ENCODE measurements around the gene FAXDC2. TPM values are rescaled to one million over a fixed set of nuclear protein-coding genes. Genes with fewer than 3 reads are reported as not detected.

The FAXDC2 gene, protein sequence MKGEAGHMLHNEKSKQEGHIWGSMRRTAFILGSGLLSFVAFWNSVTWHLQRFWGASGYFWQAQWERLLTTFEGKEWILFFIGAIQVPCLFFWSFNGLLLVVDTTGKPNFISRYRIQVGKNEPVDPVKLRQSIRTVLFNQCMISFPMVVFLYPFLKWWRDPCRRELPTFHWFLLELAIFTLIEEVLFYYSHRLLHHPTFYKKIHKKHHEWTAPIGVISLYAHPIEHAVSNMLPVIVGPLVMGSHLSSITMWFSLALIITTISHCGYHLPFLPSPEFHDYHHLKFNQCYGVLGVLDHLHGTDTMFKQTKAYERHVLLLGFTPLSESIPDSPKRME
- 0.32 TPM in 1 of 2 replicates, not detected in the other for total RNA-seq (2014; rRNA removed; shearing (Covaris generic))

DNA sequence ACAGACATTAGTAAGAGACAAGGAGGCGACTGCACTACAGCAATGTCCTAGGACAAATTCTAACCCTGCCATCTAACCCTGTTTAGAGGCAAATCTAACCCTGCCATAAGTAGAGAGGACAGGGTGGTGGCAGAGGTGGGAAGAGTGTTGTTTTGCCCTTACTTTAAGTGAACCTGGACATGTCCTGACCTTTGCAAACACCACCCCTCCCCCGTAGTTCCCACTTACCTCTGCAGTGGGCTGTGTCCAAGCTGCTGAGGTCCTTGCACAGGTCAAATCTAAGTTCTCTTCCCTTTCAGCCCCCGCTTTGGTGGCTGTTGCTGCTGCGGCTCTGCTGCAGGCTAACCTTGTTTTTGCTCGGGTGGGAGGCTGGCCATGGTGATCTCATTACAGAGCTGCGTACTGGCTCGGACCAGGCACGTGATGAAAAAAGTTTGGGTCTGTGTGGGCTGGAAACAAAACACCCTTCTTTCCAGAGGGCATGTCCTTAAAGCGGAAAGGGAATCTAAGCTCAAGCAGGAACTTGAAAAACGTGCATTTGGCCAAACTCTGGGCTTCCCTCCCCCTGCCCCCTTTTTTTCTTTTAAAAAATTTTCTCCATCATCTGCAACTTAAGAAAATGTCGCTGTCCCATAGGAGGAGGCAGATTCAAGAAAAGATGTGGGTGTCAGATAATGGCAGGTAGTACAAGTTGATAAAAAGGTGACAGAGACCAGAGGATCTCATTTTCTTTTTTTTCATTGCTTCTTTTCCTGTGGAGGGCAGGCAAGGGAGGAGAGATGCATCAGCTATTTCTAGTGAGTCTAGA, at the start of gene FAXDC2:
TSS of gene FAXDC2 (minus strand) at position 349 of the 808 bp plus-strand sequence. CDS start 12,425 bp downstream, outside the sequence.
- DNase-seq (ENCODE audit: low read depth in 1 of 2, low spot score in 2 of 2): peak in 1 of 2 experiments; percentile 24
- no peak within 1 kb of the TSS for H3K4me3 ChIP-seq
- H3K36me3 ChIP-seq: no peaks in the 10 kb centered on the region
- no peaks in the 10 kb centered on the region for H3K27me3 ChIP-seq (replicated peaks)
- no peaks in the 10 kb centered on the region for H3K9me3 ChIP-seq (replicated peaks)
- H3K4me1 ChIP-seq (replicated peaks): peaks cover 9% of the 10 kb centered on the region
- H3K27ac ChIP-seq: no peak within 1 kb of the TSS

DNA sequence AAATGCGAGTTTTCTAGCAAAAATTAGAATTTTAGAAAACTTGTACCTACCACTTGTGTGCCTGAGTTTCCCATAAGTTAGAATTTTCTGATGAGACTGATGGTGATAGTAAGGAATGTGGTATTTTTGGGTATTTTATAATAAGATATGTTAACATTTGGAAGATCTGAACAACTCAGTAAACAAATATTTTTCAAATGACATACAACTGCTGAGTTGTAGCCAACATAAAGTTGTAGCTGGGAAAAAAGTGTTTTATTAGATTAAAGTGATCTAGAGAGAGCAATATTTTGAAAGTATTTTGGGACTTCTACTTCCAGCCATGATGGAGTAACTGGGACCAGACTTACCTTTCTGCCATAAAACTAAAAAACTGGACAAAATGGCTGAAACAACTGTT, 49.7 kb upstream of the FAXDC2 start:
- Histone ChIP-seq H3K36me3 (peaks cover 98% of the 10 kb centered on the region), H3K4me3 (no peak overlapping the region), H3K9me3 (replicated peaks) (no peaks in the 10 kb centered on the region), H3K27me3 (replicated peaks) (no peaks in the 10 kb centered on the region), H3K4me1 (replicated peaks) (no peaks in the 10 kb centered on the region; the same call in 1 of the 2 replicates), H3K27ac (no peak overlapping the region)
- no peak for DNase-seq (ENCODE audit: low read depth in 1 of 2, low spot score in 2 of 2)

DNA sequence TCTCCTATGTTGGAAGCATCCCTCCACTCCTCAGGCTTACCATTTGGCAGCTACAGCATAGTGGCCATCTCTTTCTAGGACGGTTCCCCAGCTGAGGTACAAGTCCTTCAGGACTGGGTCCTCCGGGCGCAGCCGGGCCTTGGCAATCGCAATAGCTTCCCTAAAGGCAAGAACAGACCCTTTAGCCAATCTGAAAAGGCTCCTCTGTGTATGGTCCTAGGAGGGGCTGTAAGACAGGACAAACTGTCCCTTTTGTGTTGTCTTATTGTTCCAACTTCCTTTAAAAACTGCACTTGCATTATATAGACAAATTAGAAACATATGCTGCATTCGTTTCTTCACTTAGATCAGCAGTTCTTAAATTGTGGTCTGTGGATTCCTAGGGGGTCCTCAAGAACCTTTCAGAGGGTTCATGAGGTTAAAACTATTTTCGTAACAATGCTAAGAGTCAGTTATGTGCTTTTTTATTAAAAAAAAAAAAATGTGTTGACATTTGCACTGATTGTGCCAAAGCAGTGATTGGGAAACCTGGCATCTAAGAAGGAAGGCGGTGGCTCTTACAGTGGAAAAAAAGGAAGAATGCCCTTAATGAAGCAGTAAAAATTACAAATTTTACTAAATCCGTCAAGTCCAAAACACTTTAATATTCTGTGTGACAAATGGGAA, 48.9 kb upstream of the FAXDC2 start:
- DNase-seq (ENCODE audit: low read depth in 1 of 2, low spot score in 2 of 2): no peak
- H3K4me3 ChIP-seq: no peak overlapping the region
- peaks cover 93% of the 10 kb centered on the region for H3K36me3 ChIP-seq
- no peaks in the 10 kb centered on the region; the same call in 1 of the 2 replicates for H3K4me1 ChIP-seq (replicated peaks)
- H3K27me3 ChIP-seq (replicated peaks): no peaks in the 10 kb centered on the region
- no peak overlapping the region for H3K27ac ChIP-seq
- no peaks in the 10 kb centered on the region for H3K9me3 ChIP-seq (replicated peaks)

DNA sequence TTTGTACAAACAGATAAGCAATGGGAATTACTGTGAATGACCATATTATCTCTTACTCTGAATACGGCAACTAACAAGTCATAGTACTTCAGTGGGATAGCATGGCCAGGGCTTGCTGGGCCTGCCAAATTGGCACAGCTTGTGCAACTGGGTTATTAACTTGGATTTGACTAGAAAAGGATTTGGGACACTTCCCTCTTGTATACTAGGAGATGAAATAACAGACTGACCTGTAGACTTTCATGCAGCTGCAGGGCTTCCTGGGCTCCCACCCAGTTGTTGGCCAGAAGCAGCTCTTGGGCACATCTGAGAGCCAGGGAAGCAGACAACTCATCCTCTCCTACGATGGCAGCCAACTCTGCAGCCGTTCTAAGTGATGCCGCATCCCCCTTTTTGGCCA, 47.8 kb upstream of the FAXDC2 start:
- no peak overlapping the region for H3K4me3 ChIP-seq
- no peaks in the 10 kb centered on the region for H3K9me3 ChIP-seq (replicated peaks)
- DNase-seq (ENCODE audit: low read depth in 1 of 2, low spot score in 2 of 2): no peak
- no peaks in the 10 kb centered on the region for H3K27me3 ChIP-seq (replicated peaks)
- H3K4me1 ChIP-seq (replicated peaks): no peaks in the 10 kb centered on the region; the same call in 1 of the 2 replicates
- peaks cover 94% of the 10 kb centered on the region for H3K36me3 ChIP-seq
- no peak overlapping the region for H3K27ac ChIP-seq

DNA sequence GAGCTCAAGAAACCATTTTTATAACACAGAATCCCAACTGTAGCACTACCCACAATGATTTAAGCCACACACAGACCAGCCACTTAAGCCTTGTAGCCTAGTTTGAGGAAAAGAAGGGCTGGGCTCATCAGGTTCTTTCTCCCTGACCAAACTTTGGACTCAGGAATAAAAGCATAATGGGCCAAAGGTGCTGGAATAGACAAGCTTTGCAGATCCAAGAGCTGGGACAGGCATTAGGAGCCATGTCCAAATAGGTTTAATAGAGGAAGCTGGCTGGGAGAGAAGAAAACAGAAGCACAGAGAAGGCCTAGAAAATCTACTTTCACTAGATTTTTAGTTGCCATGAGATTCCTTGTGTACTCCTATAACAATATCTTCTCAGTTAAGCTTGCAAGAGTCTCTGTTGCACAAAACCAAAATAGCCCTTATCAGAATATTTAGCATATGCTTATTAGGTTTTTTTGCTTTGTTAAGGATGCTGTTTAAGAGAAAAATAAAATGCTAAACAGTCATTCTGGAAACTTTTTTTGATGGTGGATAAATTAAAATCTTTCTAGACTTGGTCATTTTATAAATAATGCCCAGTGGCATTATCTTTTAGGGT, 46.3 kb upstream of the FAXDC2 start:
- Histone ChIP-seq H3K36me3 (peaks cover 91% of the 10 kb centered on the region), H3K4me1 (replicated peaks) (no peaks in the 10 kb centered on the region; the same call in 1 of the 2 replicates), H3K4me3 (no peak overlapping the region), H3K27ac (no peak overlapping the region), H3K9me3 (replicated peaks) (no peaks in the 10 kb centered on the region), H3K27me3 (replicated peaks) (no peaks in the 10 kb centered on the region)
- no peak for DNase-seq (ENCODE audit: low read depth in 1 of 2, low spot score in 2 of 2)

DNA sequence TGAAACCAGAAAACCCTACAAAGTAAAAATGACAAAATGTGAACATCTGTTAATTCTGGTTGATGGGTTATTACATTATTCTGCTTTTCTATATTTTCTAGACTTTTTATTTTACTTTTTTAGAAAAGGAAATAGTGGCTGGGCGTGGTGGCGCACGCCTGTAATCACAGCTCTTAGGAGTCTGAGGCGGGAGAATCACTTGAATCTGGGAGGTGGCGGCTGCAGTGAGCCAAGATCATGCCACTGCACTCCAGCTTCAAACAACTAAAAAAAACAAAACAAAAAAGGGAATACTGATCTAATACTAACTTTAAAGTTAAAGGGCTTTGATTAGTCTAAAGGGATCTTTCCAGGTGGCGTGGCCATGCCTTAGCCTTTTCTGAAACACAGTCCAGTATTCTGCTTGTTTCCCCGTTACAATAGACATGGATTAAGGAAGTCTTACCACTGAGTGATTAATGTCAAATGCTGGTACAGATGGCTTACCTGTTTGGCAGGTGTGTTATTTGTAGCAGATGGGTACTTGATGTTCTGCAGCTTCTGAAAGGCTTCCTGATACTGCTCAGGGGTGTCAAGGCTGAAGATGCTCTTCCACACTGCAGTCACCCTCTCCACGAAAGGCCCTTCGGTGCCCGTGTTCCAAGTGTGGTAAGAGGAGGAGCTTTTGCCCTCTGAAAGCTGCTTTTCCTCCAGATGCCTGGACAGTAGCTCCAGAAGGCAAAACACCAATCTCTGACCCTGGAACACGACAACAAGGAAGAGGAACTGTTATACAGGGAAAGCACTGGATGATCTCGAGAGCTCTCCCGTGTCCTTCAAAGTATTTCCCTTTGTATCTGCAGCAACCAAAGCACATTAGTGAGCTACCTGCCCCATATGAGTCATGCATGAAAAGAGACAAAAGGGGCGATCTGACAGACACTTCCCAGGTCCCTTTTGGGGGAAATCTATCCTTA, 45.5 kb upstream of the FAXDC2 start:
- Histone ChIP-seq H3K9me3 (replicated peaks) (no peaks in the 10 kb centered on the region), H3K27me3 (replicated peaks) (no peaks in the 10 kb centered on the region), H3K27ac (no peak overlapping the region), H3K36me3 (peaks cover 90% of the 10 kb centered on the region), H3K4me3 (no peak overlapping the region), H3K4me1 (replicated peaks) (no peaks in the 10 kb centered on the region; the same call in 1 of the 2 replicates)
- peak in 1 of 2 experiments; percentile 32 for DNase-seq (ENCODE audit: low read depth in 1 of 2, low spot score in 2 of 2)

DNA sequence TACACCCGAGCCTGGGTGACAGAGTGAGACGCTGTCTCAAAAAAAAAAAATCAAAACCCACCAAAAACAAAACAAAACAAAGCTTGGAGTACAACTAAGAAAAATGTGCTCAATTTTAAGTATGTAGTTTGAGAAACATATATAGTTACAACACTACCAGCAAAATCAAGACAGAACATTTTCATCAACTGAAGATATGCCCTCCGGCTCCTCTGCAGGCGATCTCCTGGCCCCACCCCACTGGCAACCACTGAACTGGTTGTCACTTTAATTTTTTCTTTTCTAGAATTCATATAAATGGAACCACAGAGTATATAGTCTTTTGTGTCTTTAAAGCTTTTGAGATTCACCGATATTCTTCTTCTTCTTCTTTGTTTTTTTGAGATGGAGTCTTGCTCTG, 43.0 kb upstream of the FAXDC2 start:
- Histone ChIP-seq H3K4me1 (replicated peaks) (no peaks in the 10 kb centered on the region), H3K36me3 (peaks cover 88% of the 10 kb centered on the region), H3K27me3 (replicated peaks) (no peaks in the 10 kb centered on the region), H3K4me3 (no peak overlapping the region), H3K27ac (no peak overlapping the region), H3K9me3 (replicated peaks) (no peaks in the 10 kb centered on the region)
- DNase-seq (ENCODE audit: low read depth in 1 of 2, low spot score in 2 of 2): no peak

DNA sequence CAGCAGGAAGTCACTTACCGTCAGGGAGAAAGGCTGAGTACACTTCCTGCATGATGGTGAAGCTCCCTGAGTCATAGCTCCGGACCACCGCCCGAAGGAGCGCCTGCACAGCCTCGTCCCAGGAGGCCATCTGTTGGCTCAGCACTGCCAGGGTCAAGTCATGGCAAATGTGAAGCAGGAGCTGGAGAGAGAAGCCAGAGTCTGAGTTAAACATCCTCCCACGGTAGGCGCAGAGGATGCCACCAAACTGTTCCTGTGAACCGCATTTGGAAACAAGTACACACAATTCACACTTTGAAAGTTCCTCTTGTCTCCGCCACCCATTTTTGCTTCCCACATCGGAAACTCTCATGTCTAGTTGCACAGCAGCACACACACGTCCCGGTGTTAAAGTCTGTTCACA, 42.0 kb upstream of the FAXDC2 start:
- DNase-seq (ENCODE audit: low read depth in 1 of 2, low spot score in 2 of 2): no peak
- Histone ChIP-seq H3K4me1 (replicated peaks) (no peaks in the 10 kb centered on the region), H3K4me3 (no peak overlapping the region), H3K9me3 (replicated peaks) (no peaks in the 10 kb centered on the region), H3K36me3 (peaks cover 88% of the 10 kb centered on the region), H3K27ac (no peak overlapping the region), H3K27me3 (replicated peaks) (no peaks in the 10 kb centered on the region)

DNA sequence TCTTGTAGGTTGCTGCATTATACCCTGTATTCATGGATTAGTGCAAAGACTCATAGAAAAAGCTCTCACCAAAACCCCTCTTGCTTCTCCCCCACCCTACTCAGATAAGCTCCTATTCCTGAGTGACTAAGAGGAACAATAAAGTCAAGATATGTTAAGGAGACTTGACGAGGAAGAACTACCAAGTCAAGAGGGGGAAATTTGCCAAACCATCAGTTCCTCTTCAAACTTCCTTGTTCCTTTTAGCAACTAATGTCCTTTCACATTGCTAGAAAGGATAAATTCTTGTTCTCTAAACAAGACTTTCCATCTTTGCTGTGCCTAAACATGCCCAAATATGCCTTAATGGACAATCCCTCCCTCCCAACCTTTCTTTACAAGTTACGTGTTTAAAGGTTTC, 35.0 kb upstream of the FAXDC2 start:
- Histone ChIP-seq H3K27ac (no peak overlapping the region), H3K4me3 (no peak overlapping the region), H3K36me3 (peaks cover 57% of the 10 kb centered on the region), H3K27me3 (replicated peaks) (no peaks in the 10 kb centered on the region), H3K9me3 (replicated peaks) (peaks cover 16% of the 10 kb centered on the region), H3K4me1 (replicated peaks) (no peaks in the 10 kb centered on the region)
- no peak for DNase-seq (ENCODE audit: low read depth in 1 of 2, low spot score in 2 of 2)

DNA sequence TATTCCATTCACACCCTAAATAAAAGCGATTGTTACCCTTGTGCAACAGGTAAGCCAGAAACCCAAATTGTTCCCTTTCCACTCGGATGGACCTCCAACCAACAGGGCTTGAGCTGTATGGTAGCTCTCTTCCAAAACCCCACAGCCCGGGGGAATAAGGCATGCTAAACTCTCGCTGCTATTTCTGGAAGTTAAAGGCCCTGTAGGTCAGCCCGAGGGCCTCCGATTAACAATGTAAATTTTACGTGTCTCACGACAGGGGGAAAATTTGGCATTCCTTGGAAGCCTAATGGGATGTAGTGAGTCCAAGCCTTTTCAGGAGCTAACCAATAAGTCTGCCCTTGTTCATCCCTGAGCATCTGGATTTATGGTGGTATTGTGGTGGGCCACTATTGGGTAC, 34.0 kb upstream of the FAXDC2 start:
- no peaks in the 10 kb centered on the region for H3K4me1 ChIP-seq (replicated peaks)
- H3K4me3 ChIP-seq: no peak overlapping the region
- no peak for DNase-seq (ENCODE audit: low read depth in 1 of 2, low spot score in 2 of 2)
- no peaks in the 10 kb centered on the region for H3K27me3 ChIP-seq (replicated peaks)
- peaks cover 47% of the 10 kb centered on the region for H3K36me3 ChIP-seq
- H3K27ac ChIP-seq: no peak overlapping the region
- peaks cover 19% of the 10 kb centered on the region for H3K9me3 ChIP-seq (replicated peaks)

DNA sequence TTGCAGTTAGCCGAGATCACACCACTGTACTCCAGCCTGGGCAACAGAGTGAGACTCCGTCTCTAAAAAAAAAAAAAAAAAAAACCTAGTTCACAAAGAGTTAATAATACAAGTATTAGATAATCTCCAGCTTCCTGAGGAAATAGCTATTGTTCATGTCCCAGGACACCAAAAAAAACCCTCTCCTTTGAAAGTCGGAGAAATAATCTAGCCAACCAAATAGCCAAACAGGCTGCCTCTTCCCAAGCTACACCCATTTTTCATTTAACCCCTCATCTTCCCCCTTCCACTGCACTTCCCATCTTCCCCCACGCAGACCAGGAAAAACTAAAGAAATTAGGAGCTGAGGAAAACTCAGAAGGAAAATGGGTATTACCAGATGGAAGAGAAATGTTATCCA, 31.6 kb upstream of the FAXDC2 start:
- Histone ChIP-seq H3K27me3 (replicated peaks) (no peaks in the 10 kb centered on the region), H3K27ac (no peak overlapping the region), H3K4me1 (replicated peaks) (no peaks in the 10 kb centered on the region), H3K9me3 (replicated peaks) (peaks cover 28% of the 10 kb centered on the region), H3K36me3 (peaks cover 34% of the 10 kb centered on the region), H3K4me3 (no peak overlapping the region)
- DNase-seq (ENCODE audit: low read depth in 1 of 2, low spot score in 2 of 2): no peak

DNA sequence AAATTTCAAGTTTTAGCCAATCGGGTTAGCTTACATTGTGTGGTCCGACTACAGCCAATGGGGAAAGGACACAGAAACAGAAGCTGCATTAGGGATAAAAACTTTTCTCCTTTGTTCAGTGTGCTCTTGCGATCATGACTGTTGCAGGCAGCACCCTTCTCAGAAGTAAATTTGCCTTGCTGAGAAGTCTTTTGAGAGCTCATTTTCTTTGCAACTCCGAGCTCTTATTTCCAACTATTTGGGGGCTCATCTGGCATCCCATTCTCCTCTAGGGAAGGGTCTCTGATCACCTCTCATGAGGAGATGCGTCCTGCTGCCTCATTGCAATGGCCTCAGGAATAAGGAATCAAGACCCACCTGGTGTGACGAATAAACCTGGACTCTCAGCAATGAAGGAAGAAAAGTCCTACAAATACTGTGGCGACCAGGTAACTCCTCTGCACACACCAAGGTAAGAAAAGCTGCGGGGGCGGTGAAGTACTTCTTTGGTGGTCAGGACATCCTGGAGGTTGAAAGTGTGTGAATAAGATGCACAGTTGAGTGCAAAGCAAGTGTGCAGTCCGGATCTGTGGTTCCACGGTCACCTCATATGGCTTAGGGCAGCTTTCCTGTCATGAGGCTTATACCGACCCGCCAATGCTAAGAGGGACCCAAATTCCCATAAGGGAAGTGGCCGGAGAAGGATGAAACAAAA, 28.4 kb upstream of the FAXDC2 start:
- DNase-seq (ENCODE audit: low read depth in 1 of 2, low spot score in 2 of 2): no peak
- Histone ChIP-seq H3K27ac (no peak overlapping the region), H3K4me3 (no peak overlapping the region), H3K27me3 (replicated peaks) (no peaks in the 10 kb centered on the region), H3K36me3 (peaks cover 42% of the 10 kb centered on the region), H3K4me1 (replicated peaks) (no peaks in the 10 kb centered on the region), H3K9me3 (replicated peaks) (peaks cover 12% of the 10 kb centered on the region)

All from SJSA1 (cell line).